ENCODE results near the gene SUFU. TPM values are rescaled to one million over a fixed set of nuclear protein-coding genes. Genes with fewer than 3 reads are reported as not detected.

The SUFU gene
- total and polyA plus RNA-seq, 9 donors: 4.6 to 19.1 (median 14.2) TPM

GRCh38 chr10:102476466-102477141, 27.2 kb upstream of the SUFU start:
- no peak for TF ChIP-seq POLR2A (IDR thresholded peaks at IDR 0.05)
- no peak for TF ChIP-seq CTCF (IDR thresholded peaks at IDR 0.05)
- TF ChIP-seq EP300 (IDR thresholded peaks at IDR 0.05): no peak

GRCh38 chr10:102479651-102480050, 24.1 kb upstream of the SUFU start:
- H3K27me3 ChIP-seq: no peaks in the 10 kb centered on the region
- no peak overlapping the region for H3K27ac ChIP-seq
- no peaks in the 10 kb centered on the region for H3K36me3 ChIP-seq
- no peak for TF ChIP-seq EP300 (IDR thresholded peaks at IDR 0.05)
- TF ChIP-seq POLR2A (IDR thresholded peaks at IDR 0.05): no peak
- TF ChIP-seq CTCF (IDR thresholded peaks at IDR 0.05): no peak
- H3K9me3 ChIP-seq: no peaks in the 10 kb centered on the region
- H3K4me1 ChIP-seq (ENCODE audit: insufficient read depth): no peaks in the 10 kb centered on the region
- no peak overlapping the region for H3K4me3 ChIP-seq
- DNase-seq: no peak
- intact Hi-C loops (cut with DNase I): loop anchor here in 2 of 4 donors (5.0 to 10.0 kb wide), 3 partner anchors 82 to 245 kb away; partner anchors contain the start of gene NFKB2 (in 1 of the 2)

More at GRCh38 chr10:102476466-102477141, 27.2 kb upstream of the SUFU start:
- H3K27me3 ChIP-seq: no peaks in the 10 kb centered on the region
- H3K9me3 ChIP-seq: no peaks in the 10 kb centered on the region
- H3K4me3 ChIP-seq: no peak overlapping the region
- H3K27ac ChIP-seq: no peak overlapping the region
- no peaks in the 10 kb centered on the region for H3K36me3 ChIP-seq
- intact Hi-C loops (cut with DNase I): loop anchor here in 2 of 4 donors (10.0 kb wide), 2 partner anchors 92 to 242 kb away; no protein-coding TSS in a partner anchor
- WGBS, 3 donors: 54 to 63% (median 56%) methylated on average over 9 of the region's 9 CpGs
- DNase-seq: no peak
- H3K4me1 ChIP-seq (ENCODE audit: insufficient read depth): no peaks in the 10 kb centered on the region

GRCh38 chr10:102480396-102480795, 23.4 kb upstream of the SUFU start:
- no peak for DNase-seq
- 71 to 78% (median 73%) methylated on average over 9 of the region's 9 CpGs for WGBS, 3 donors
- TF ChIP-seq CTCF (IDR thresholded peaks at IDR 0.05) (no peak), EP300 (IDR thresholded peaks at IDR 0.05) (no peak), POLR2A (IDR thresholded peaks at IDR 0.05) (no peak)

GRCh38 chr10:102484021-102484420, 19.8 kb upstream of the SUFU start:
- intact Hi-C loops (cut with DNase I): loop anchor here in 1 of 4 donors (5.0 kb wide), 1 partner anchor 87 kb away; the partner anchor contains the start of gene NFKB2
- no peak overlapping the region for H3K27ac ChIP-seq

More at GRCh38 chr10:102480396-102480795, 23.4 kb upstream of the SUFU start:
- no peak overlapping the region for H3K4me3 ChIP-seq
- no peaks in the 10 kb centered on the region for H3K27me3 ChIP-seq
- no peaks in the 10 kb centered on the region for H3K4me1 ChIP-seq (ENCODE audit: insufficient read depth)
- H3K36me3 ChIP-seq: no peaks in the 10 kb centered on the region
- intact Hi-C loops (cut with DNase I): loop anchor here in 1 of 4 donors (5.0 kb wide), 1 partner anchor 83 kb away; the partner anchor contains the start of gene NFKB2
- H3K9me3 ChIP-seq: no peaks in the 10 kb centered on the region
- no peak overlapping the region for H3K27ac ChIP-seq

More at GRCh38 chr10:102484021-102484420, 19.8 kb upstream of the SUFU start:
- 93 to 95% (median 95%) methylated on average over 13 of the region's 13 CpGs for WGBS, 3 donors
- H3K9me3 ChIP-seq: no peaks in the 10 kb centered on the region
- DNase-seq: no peak
- H3K27me3 ChIP-seq: no peaks in the 10 kb centered on the region
- H3K36me3 ChIP-seq: no peaks in the 10 kb centered on the region
- H3K4me1 ChIP-seq (ENCODE audit: insufficient read depth): no peaks in the 10 kb centered on the region
- no peak overlapping the region for H3K4me3 ChIP-seq
- no peak for TF ChIP-seq POLR2A (IDR thresholded peaks at IDR 0.05)
- no peak for TF ChIP-seq CTCF (IDR thresholded peaks at IDR 0.05)
- no peak for TF ChIP-seq EP300 (IDR thresholded peaks at IDR 0.05)
